Activated effector memory CD4-positive, alpha-beta T cell treated with anti-CD3 and anti-CD28 coated beads, Interleukin-2, amount 50 U/mL, for 16 hours (primary cell): ENCODE results near the gene CCDC141.

ENCODE experiments used
- DNase-seq: peaks from one replicate; pipeline ENCODE4 v3.0.0-alpha.2; 2020

The CCDC141 gene

GRCh38 chr2:178910005-178910404, 139.9 kb downstream of the CCDC141 start:
- no peak for DNase-seq

DNA sequence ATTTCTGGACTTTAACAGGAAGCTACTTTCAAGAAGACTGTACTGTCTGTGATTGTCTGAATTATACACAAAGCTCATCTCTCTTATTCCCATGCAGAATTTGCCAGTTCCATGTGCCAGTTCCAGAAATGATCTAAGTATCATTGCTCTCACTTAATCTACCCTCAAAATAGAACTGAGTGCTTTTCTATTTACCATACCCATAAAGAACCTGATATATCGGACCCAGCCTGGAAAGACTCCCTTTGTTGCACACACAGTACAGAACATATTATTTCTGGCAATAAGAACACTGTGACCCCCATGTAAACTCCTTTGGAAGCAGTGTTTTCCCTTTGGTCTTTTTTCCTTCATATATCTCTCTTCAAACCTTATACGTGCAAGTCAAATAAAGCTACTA, 140.4 kb downstream of the CCDC141 start:
- no peak for DNase-seq

- no peak for DNase-seq
These were observed 141.1 kb downstream of the CCDC141 start for GRCh38 chr2:178908810-178909209.

DNA sequence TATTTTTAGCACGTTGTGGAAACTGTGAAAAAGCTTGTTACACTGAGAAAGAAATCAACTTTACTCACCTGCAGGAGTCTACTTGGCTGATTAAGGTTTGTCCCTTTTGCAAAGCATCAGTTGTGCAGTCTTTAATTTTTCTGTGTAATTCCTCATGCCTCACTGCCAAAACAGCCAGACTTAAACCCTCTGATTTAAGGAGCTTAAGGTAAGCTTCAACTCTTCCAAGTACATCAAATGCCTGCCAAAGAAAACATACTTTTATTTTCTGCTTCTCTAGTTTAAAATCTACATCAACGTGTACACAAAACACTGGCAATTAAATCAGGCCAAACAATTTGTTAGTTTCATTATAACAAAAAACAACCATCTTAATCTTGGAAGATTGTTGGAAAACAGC, 144.7 kb downstream of the CCDC141 start:
- no peak for DNase-seq

DNA sequence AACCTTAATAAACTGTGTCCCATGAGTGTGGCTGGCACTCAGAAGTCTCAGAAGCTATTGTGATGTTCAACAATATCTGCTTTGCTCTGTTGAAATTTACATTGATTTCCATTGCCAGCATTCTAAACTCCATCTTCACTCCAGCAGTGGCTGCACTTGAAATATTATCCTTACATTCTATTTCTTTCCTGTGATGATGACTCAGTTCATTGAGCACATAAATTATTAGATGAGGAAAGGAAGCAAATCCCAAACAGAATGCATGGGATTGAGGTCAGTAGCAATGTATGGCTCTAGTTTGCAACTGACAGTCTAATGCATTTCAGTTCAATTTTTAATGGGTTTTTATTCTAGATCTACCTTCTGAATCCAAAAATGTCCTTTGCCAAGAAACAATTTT, 150.3 kb downstream of the CCDC141 start:
- DNase-seq, result no peak

DNA sequence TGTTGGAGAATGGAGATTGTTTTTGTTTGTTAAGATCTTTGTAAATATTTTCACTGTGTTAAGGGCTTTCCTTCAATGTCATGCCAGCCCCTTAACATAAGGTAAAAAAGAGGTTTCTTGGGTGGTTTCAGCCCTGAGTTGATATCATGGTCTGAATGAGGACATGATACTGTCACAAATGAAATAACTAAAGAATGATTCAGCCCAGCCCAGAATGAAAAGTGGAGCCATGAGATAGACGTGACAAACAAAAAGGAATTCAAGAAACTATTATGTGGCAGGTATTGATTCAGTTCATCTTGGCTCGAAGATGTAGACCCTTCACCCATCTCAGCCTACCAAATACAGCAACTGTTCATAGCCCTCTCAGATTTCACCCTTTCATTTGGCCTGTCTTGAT, 154.1 kb downstream of the CCDC141 start:
- no peak for DNase-seq

DNA sequence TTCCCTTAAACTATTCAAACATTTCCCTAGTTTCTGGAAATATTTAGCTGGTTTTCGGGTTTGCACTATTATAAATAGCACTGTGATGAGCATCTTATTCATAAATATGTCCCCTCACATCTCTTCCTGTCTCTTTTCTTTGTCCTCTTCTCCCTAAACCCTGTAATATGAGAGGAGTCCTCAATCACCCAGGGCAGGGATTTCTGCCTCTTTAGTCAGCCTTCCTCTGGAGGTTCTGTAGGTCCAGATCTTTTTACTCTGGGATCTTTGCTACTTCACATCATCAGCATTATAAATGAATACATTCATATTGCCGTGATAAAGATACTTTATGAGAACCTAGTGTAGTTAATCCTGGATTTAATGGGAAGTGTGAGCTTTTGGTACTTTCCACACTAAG, 154.8 kb downstream of the CCDC141 start:
- no peak for DNase-seq

- no peak for DNase-seq
These were observed 156.9 kb downstream of the CCDC141 start for GRCh38 chr2:178892751-178893625.

GRCh38 chr2:178891959-178892485, 157.9 kb downstream of the CCDC141 start:
- no peak for DNase-seq

- DNase-seq, result peak; percentile 73
These were observed 158.5 kb downstream of the CCDC141 start for GRCh38 chr2:178891265-178891958.

- no peak for DNase-seq
These were observed 163.9 kb downstream of the CCDC141 start for GRCh38 chr2:178886006-178886405.

GRCh38 chr2:178884440-178884839, 165.5 kb downstream of the CCDC141 start:
- no peak for DNase-seq

DNA sequence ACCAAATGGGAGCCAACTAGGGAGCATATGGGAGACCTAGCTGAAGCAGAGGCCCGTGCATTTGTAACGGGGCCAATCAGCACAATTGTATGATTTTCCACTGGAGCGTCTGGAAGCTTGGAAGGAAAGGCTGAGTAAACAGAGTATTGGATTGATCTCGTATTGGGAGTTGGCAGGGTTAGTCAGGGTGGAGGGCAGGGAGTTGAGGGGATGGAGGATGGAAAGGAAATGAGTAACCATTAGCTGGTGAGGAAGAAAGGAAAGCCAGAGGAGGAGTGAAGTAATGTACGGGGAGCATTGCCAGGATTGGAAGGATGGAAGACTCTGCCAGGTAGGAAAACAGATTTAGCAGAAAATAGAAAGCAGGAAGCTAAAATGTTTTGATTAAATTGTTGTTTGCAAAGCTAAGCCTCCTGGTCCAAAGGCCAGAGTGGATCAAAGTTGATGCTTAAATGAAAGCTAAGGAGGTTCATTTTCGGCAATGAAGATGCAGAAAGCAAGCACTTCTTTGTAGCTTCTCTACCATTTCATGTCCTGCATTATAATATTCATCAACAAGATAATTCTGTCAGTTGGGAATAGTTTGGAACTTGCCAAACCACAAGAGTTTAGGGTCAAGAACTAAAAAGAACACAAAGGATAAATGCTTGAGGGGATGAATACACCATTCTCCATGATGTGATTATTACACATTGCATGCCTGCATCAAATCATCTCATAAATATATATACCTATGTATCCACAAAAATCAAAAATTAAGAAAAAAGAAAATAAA, 167.1 kb downstream of the CCDC141 start:
- DNase-seq, result no peak

GRCh38 chr2:178881075-178881474, 168.9 kb downstream of the CCDC141 start:
- no peak for DNase-seq

DNA sequence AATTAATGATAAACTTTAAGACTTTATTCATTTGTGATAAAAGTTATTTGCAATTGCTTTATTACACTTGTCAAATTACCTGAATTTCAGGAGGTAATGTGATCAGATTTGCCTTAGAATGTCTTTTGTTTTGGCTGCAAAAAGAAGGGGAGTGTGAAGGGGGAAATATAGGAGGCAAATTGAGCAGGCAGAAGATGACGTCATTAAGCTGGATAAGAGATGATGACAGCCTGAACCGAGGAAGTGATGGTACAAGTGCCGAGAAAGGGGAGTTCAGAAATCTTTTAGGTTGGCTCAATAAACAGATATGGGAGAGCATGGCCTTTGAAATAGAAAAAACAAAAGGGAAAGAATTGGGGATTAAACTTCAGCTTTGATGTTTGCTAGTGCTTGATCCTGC, 169.7 kb downstream of the CCDC141 start:
- DNase-seq, result no peak

GRCh38 chr2:178877874-178878273, 172.1 kb downstream of the CCDC141 start:
- no peak for DNase-seq

DNA sequence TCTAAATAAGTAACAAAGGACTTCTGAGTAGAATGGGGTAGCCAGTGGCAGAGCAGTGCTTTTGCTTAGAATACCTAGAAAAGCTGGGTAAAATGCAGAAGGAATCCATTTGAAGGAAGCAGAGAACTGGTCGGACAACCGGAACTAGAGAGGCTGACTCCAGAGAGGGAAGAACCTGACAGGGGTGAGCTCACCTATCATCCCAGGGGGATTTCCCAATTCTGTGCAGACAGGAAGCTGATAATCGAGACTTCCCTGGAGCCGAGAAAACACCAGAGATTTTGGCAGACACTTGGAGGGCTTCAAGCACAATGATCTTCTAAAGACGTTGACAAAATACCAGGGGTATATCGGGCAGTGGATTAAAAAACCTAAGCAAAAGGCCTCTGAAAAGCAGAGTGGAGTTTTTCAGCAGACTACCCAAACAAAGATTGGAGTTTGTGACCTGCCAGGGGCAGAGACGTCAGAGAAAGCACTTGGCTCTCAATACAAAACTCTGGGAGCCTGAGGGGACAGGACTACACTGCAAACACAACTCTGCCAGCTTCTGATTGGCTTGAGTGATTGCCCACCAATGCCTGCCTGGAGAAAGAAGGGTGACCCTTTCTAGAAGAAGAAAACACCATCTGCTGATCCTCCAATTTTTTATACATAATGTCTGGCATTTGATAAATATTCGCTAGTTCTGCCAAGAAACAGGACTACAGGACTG, 175.3 kb downstream of the CCDC141 start:
- DNase-seq, result no peak

DNA sequence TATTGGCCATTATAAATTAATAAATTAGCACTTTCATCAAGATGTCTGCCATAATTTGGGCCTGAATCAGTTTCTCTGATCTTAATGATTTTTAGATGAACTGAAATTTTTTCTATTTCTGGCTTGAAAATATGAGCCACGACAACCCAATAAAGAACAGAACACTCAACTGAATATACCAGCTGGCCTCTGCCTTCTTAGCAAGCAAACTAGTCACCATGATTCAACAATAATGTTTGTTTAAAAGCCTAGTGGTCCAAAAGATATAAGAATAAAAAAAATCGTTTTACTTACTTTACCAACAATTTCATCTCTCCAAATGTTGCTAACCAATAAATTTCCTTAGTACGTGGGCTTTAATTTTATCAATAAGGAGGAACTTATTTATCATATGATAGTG, 176.0 kb downstream of the CCDC141 start:
- no peak for DNase-seq

- DNase-seq, result no peak
These were observed 178.4 kb downstream of the CCDC141 start for GRCh38 chr2:178871536-178871935.

GRCh38 chr2:178870703-178871102, 179.2 kb downstream of the CCDC141 start:
- no peak for DNase-seq

- no peak for DNase-seq
These were observed 183.9 kb downstream of the CCDC141 start for GRCh38 chr2:178865999-178866398.

DNA sequence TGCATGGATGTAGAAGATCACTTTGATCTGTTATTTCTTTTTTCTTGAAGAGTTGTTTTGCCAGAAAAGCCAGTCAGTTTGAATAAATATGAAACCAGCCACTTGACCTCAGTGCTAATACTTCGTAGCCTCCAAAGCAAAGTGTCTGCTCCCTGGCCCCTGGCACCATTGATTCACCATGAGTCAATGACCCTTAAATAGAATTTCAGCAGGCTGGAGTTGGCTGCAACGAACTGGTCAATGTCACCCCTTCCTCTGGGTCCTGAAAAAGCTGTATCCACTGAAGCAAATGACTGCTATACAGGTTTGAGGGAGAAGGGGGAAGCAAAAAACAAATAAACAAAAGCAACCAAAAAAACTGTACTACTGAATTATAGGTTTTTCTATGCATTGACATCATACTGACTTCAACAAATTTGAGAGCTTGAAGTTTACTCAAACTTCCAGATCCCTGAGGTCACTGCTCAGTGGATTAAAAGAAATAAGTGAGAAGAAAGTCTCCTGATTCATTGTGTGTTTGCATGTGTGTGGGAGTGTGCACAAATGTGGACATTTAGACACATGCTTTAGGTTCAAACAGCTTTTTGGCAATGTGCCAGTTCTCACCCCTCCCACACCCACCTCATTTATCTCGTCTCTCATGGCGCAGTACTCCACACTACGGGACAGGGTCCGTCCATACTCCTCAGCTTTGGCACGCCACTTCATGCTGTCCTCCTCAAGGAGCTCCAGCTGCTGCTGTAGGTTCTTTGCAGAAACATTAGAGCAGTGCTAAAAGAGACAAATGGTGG, 184.6 kb downstream of the CCDC141 start:
- DNase-seq, result no peak
